CD4-positive, alpha-beta memory T cell (primary cell): ENCODE data around the gene KRT85. TPM values are rescaled to one million over a fixed set of nuclear protein-coding genes. Genes with fewer than 3 reads are reported as not detected.

Source experiments
- CTCF ChIA-PET: fragments of 350-600 bp; sonication (Branson Sonifier 250); formaldehyde crosslinking; loops from one replicate; lab custom pipeline; 2021; ENCODE audit warnings: inconsistent platforms; ENCODE audit not compliant: partially characterized antibody; lab: Charles Lee
- POLR2A ChIA-PET: fragments of 350-600 bp; sonication (Branson Sonifier 250); formaldehyde crosslinking; loops from one replicate; lab custom pipeline; 2021; ENCODE audit not compliant: partially characterized antibody; lab: Charles Lee
- DNase-seq, 5 donors: peaks; one replicate each; pipeline versions ENCODE4 v3.0.0 to v3.0.0-alpha.2; 2020 to 2022; ENCODE audit warnings: mixed read lengths in 1 of 5
- H3K27ac ChIP-seq: one replicate; pipeline ENCODE4 v1.7.0; 2013; ENCODE audit warnings: low read depth, low read length
- H3K27me3 ChIP-seq: 2 replicates; pipeline ENCODE4 v1.7.0; 2013; ENCODE audit warnings: mild to moderate bottlenecking, low read length, moderate library complexity; ENCODE audit not compliant: insufficient read depth
- H3K36me3 ChIP-seq: 2 replicates; pipeline ENCODE4 v1.7.0; 2013; ENCODE audit warnings: mild to moderate bottlenecking, low read length, moderate library complexity; ENCODE audit not compliant: insufficient read depth
- H3K4me1 ChIP-seq: 2 replicates; pipeline ENCODE4 v1.7.0; 2013; ENCODE audit warnings: mild to moderate bottlenecking, low read length, moderate library complexity; ENCODE audit not compliant: insufficient read depth
- H3K4me3 ChIP-seq, 2 donors: one replicate each; pipeline ENCODE4 v1.7.0; 2013; ENCODE audit warnings: low read length in 2 of 2, mild to moderate bottlenecking in 1 of 2
- H3K9me3 ChIP-seq, 2 donors: one replicate each; pipeline ENCODE4 v1.7.0; 2013; ENCODE audit warnings: low read length in 2 of 2, control low read depth in 1 of 2; ENCODE audit not compliant: control insufficient read depth in 1 of 2
- H3K27ac Mint-ChIP-seq, 7 donors: one replicate each; pipeline ENCODE4 v1.8.0; 2020 to 2021; ENCODE audit warnings: mixed read lengths in 7 of 7, mild to moderate bottlenecking in 6 of 7, inconsistent platforms in 3 of 7, moderate library complexity in 3 of 7
- H3K27me3 Mint-ChIP-seq, 2 donors: one replicate each; pipeline ENCODE4 v1.8.0; 2020 to 2021; ENCODE audit warnings: mixed read lengths in 2 of 2
- H3K36me3 Mint-ChIP-seq, 2 donors: one replicate each; pipeline ENCODE4 v1.8.0; 2020 to 2021; ENCODE audit warnings: mixed read lengths in 2 of 2, inconsistent platforms in 1 of 2, mild to moderate bottlenecking in 1 of 2
- H3K4me1 Mint-ChIP-seq, 4 donors: one replicate each; pipeline ENCODE4 v1.8.0; 2020 to 2021; ENCODE audit warnings: mixed read lengths in 4 of 4, mild to moderate bottlenecking in 1 of 4
- H3K4me3 Mint-ChIP-seq, 8 donors: one replicate each; pipeline ENCODE4 v1.8.0; 2020 to 2021; ENCODE audit warnings: mixed read lengths in 8 of 8, mild to moderate bottlenecking in 7 of 8, moderate library complexity in 6 of 8, inconsistent platforms in 3 of 8
- H3K9me3 Mint-ChIP-seq, 8 donors: one replicate each; pipeline ENCODE4 v1.8.0; 2020 to 2021; ENCODE audit warnings: mixed read lengths in 8 of 8, mild to moderate bottlenecking in 5 of 8, inconsistent platforms in 3 of 8, moderate library complexity in 1 of 8
- intact Hi-C: fragments of 100-400 bp; cut with micrococcal nuclease; formaldehyde crosslinking; loops from one replicate; pipeline ENCODE4 v1.15.1; 2023
- polyA plus RNA-seq, 2 donors: library from polyadenylated mRNA; unstranded; fragments of 300-500 nt; fragmentation: Illumina TruSeq; gene quantifications; one replicate each; pipeline ENCODE4 v1.2.3, GENCODE V29; 2021
- total RNA-seq, 2 experiments: library from RNA; stranded (reverse); gene quantifications; one replicate each; pipeline ENCODE4 v1.2.3, GENCODE V29; 2021

KRT85 gene
- total and polyA plus RNA-seq, 4 experiments from 2014 or later = not detected

DNA sequence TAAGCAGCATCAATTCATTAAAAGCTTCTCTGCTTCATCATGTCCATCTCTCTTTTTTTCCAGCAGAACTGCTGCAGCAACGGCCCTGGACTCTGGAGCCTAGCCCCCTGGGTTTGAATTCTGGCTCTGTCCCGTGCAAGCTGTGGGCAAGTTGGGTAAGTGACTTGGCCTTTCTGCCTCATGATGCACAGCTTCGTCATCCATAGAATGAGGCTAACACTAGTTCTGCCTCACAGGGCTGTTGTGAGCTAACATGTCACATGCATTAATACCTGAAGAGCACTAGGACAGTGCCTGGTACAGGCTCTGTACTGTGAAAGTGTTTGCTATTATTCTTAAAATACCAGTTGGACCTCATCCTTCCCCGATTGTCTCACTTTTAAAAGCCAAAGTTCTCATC, 34.6 kb upstream of the KRT85 start:
- Mint-ChIP-seq H3K27ac (no peak overlapping the region), H3K27me3 (peaks cover 0 to 22% of the 10 kb centered on the region in 2 donors), H3K4me1 (peaks cover 0 to 2% (median 0%) of the 10 kb centered on the region in 4 donors), H3K4me3 (no peak overlapping the region), H3K9me3 (no peaks in the 10 kb centered on the region), H3K36me3 (no peaks in the 10 kb centered on the region)
- ChIA-PET CTCF (interaction anchor here (1.4 kb wide), 1 partner anchor 377 kb away, joined by 5 read pairs; no protein-coding TSS in a partner anchor), POLR2A (no interaction called here)
- DNase-seq = no peak
- Histone ChIP-seq H3K9me3 (no peaks in the 10 kb centered on the region), H3K4me1 (no peaks in the 10 kb centered on the region), H3K36me3 (no peaks in the 10 kb centered on the region), H3K4me3 (no peak overlapping the region), H3K27me3 (no peaks in the 10 kb centered on the region), H3K27ac (no peak overlapping the region)
- intact Hi-C loops = no loop called here

DNA sequence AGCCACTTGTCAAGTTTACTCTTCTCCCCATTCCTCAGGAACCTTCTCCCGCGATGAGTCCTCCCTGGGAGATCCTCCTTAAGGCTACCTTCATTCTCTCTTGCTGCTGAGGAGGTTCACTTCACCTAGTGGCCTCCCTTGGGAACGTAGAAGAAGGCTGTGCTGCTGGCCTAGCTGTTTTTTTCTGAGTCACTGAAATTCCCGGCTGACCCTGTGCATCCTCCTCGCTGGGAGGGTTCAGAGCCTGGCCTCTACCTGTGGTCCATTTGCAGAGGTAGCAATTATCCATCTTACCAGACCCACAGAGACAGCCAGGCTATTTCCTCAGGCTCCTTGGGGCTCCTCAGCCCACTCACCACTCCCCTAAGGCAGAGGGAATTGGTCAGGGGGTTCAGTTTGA, 34.2 kb upstream of the KRT85 start:
- ChIA-PET CTCF (interaction anchor here (1.4 kb wide), 1 partner anchor 377 kb away, joined by 5 read pairs; no protein-coding TSS in a partner anchor), POLR2A (no interaction called here)
- intact Hi-C loops = no loop called here
- no peaks in the 10 kb centered on the region for H3K27me3 ChIP-seq
- no peak overlapping the region for H3K27ac ChIP-seq
- no peak for DNase-seq
- Mint-ChIP-seq H3K36me3 (no peaks in the 10 kb centered on the region), H3K4me3 (no peak overlapping the region), H3K9me3 (no peaks in the 10 kb centered on the region), H3K27ac (no peak overlapping the region), H3K4me1 (peaks cover 0 to 2% (median 0%) of the 10 kb centered on the region in 4 donors), H3K27me3 (peaks cover 0 to 22% of the 10 kb centered on the region in 2 donors)
- no peaks in the 10 kb centered on the region for H3K9me3 ChIP-seq
- no peaks in the 10 kb centered on the region for H3K4me1 ChIP-seq
- H3K36me3 ChIP-seq = no peaks in the 10 kb centered on the region
- no peak overlapping the region for H3K4me3 ChIP-seq

DNA sequence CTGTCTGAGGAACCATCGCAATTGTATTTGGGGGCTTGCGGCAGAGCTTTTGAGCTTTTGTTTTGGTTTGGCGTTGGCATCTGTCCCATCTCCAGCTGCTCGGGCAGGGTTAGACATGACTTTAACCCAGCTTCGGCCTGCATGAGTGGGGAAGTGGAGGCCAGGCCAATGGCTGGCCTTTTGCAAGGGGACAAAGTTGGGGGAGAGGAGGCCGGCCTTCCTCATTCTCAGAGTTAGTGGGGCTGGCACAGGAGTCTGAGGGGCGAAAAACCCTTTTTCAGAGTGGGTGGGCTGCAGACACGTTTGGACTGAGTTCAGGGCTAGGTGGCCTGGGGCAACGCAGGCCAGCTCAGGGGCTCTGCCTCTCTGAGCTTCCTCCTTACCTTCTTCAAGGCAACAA, 33.6 kb upstream of the KRT85 start:
- H3K27ac Mint-ChIP-seq = no peak overlapping the region
- intact Hi-C loops = no loop called here
- no peak overlapping the region for H3K4me3 ChIP-seq
- CTCF ChIA-PET = interaction anchor here (1.4 kb wide), 1 partner anchor 376 kb away, joined by 5 read pairs; no protein-coding TSS in a partner anchor
- POLR2A ChIA-PET = no interaction called here
- no peaks in the 10 kb centered on the region for H3K4me1 ChIP-seq
- H3K4me1 Mint-ChIP-seq = peaks cover 0 to 2% (median 0%) of the 10 kb centered on the region in 4 donors
- no peak overlapping the region for H3K27ac ChIP-seq
- H3K9me3 ChIP-seq = no peaks in the 10 kb centered on the region
- H3K9me3 Mint-ChIP-seq = no peaks in the 10 kb centered on the region
- no peak overlapping the region for H3K4me3 Mint-ChIP-seq
- peaks cover 0 to 22% of the 10 kb centered on the region in 2 donors for H3K27me3 Mint-ChIP-seq
- DNase-seq = no peak
- H3K27me3 ChIP-seq = no peaks in the 10 kb centered on the region
- H3K36me3 ChIP-seq = no peaks in the 10 kb centered on the region
- H3K36me3 Mint-ChIP-seq = no peaks in the 10 kb centered on the region

DNA sequence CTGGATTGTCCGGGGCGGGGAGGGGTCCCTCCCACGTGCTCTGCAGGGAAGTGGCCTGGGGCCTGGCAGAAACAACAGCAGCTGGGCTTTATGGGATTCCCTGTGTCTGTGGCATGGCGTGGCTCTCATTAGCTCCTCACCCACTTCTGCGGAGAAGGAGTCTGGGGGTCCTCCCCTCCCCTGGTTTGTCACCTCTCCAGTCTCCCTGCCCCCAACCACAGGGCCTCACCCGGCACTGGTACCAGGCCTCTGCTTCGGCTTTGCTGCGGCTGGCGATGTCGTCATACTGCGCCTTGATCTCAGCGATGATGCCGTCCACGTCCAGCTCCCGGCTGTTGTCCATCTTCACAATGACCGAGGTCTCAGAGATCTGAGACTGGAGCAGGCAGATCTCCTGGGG, 32.5 kb upstream of the KRT85 start:
- Histone ChIP-seq H3K4me3 (no peak overlapping the region), H3K27me3 (no peaks in the 10 kb centered on the region), H3K36me3 (no peaks in the 10 kb centered on the region), H3K4me1 (no peaks in the 10 kb centered on the region), H3K9me3 (no peaks in the 10 kb centered on the region), H3K27ac (no peak overlapping the region)
- intact Hi-C loops = no loop called here
- no peaks in the 10 kb centered on the region for H3K9me3 Mint-ChIP-seq
- peaks cover 0 to 20% of the 10 kb centered on the region in 2 donors for H3K27me3 Mint-ChIP-seq
- POLR2A ChIA-PET = no interaction called here
- H3K27ac Mint-ChIP-seq = no peak overlapping the region
- H3K4me1 Mint-ChIP-seq = peaks cover 0 to 2% (median 0%) of the 10 kb centered on the region in 4 donors
- H3K4me3 Mint-ChIP-seq = no peak overlapping the region
- no peak for DNase-seq
- no peaks in the 10 kb centered on the region for H3K36me3 Mint-ChIP-seq
- CTCF ChIA-PET = no interaction called here

DNA sequence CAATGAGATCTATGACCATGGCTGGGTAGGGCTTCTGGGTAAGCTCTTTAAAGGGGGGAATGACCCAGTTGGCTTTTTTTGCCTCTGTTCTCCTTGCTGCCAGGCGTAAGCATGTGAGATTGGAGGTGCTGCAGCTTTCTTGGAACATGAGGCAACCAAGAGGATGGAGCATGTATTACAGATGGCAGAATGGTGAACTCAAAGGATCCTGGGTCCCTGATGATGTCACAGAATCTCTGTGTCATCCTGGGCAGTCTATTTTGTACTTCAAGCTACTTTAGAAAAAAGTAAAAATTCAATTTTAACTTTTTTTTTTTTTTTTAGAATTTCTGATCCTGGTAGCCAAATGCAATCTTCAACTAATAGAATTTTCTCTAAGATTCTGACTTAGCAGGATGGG, 30.9 kb upstream of the KRT85 start:
- Histone ChIP-seq H3K36me3 (no peaks in the 10 kb centered on the region), H3K4me1 (no peaks in the 10 kb centered on the region), H3K9me3 (no peaks in the 10 kb centered on the region), H3K27me3 (no peaks in the 10 kb centered on the region), H3K27ac (no peak overlapping the region), H3K4me3 (no peak overlapping the region)
- ChIA-PET CTCF (no interaction called here), POLR2A (no interaction called here)
- H3K4me1 Mint-ChIP-seq = peaks cover 0 to 2% (median 0%) of the 10 kb centered on the region in 4 donors
- H3K4me3 Mint-ChIP-seq = no peak overlapping the region
- intact Hi-C loops = no loop called here
- H3K9me3 Mint-ChIP-seq = no peaks in the 10 kb centered on the region
- DNase-seq = no peak
- H3K36me3 Mint-ChIP-seq = no peaks in the 10 kb centered on the region
- peaks cover 0 to 20% of the 10 kb centered on the region in 2 donors for H3K27me3 Mint-ChIP-seq
- H3K27ac Mint-ChIP-seq = no peak overlapping the region

DNA sequence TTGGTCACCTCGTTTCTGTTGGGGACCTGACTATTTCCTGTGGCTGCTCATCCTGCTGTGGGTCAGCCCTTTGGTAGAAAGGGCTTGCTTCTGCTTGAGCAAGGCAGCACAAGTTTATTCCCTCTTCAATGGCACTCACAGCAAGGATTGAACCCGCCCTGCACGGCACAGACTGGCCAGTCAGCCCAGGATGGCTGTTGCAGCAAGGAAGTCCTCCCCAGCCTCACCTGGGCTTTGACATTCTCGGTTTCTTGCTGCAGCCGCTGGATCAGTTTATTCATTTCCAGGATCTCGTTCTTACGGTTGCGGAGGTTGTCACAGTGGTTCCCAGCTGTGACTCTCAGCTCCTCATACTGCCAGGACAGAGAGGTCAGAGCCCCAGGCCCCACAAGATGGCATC, 29.4 kb upstream of the KRT85 start:
- H3K9me3 Mint-ChIP-seq = no peaks in the 10 kb centered on the region
- Histone ChIP-seq H3K4me3 (no peak overlapping the region), H3K36me3 (no peaks in the 10 kb centered on the region), H3K27me3 (no peaks in the 10 kb centered on the region), H3K4me1 (no peaks in the 10 kb centered on the region), H3K27ac (no peak overlapping the region), H3K9me3 (no peaks in the 10 kb centered on the region)
- peaks cover 0 to 2% (median 0%) of the 10 kb centered on the region in 4 donors for H3K4me1 Mint-ChIP-seq
- ChIA-PET CTCF (no interaction called here), POLR2A (no interaction called here)
- no peak overlapping the region for H3K4me3 Mint-ChIP-seq
- no peak for DNase-seq
- no peak overlapping the region for H3K27ac Mint-ChIP-seq
- peaks cover 0 to 19% of the 10 kb centered on the region in 2 donors for H3K27me3 Mint-ChIP-seq
- no peaks in the 10 kb centered on the region for H3K36me3 Mint-ChIP-seq
- intact Hi-C loops = no loop called here

DNA sequence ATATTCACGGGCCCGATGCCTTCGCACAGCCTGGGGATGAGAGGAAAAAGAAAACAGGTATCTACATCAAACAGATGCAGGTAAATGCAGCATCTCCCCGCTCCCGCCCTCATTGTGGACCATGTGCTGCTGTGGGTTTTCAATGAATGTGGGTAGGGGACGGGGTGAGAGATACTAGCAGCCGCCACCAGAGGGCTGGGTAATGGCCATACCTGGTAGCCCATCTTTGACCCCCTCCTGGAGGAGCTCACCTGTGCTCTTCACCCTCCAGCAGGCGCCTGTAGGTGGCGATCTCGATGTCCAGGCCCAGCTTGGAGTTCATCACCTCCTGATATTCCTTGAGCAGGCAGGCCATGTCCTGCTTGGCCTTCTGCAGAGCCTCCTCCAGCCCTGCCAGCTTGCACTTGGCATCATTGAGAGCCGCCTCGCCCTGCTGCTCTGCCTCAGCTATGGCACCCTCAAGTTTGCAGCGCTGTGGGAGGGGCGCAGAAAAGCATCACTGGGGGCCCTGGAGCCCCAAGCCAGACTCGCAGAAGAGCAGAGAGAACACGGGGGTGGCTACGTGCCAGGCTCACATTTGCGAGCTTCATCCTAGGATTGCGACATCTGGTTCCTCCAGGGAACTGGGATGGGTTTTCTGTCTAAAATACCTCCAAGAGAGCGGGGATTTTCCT, 28.6 kb upstream of the KRT85 start:
- Histone ChIP-seq H3K27me3 (no peaks in the 10 kb centered on the region), H3K4me3 (no peak overlapping the region), H3K36me3 (no peaks in the 10 kb centered on the region), H3K4me1 (no peaks in the 10 kb centered on the region), H3K9me3 (no peaks in the 10 kb centered on the region), H3K27ac (no peak overlapping the region)
- Mint-ChIP-seq H3K4me3 (no peak overlapping the region), H3K36me3 (no peaks in the 10 kb centered on the region), H3K4me1 (peaks cover 0 to 2% (median 0%) of the 10 kb centered on the region in 4 donors), H3K27me3 (peaks cover 0 to 15% of the 10 kb centered on the region in 2 donors), H3K9me3 (no peaks in the 10 kb centered on the region), H3K27ac (peak overlapping the region in 1 of 7 donors; percentile 30)
- DNase-seq = no peak
- intact Hi-C loops = no loop called here
- CTCF ChIA-PET = interaction anchor here (0.7 kb wide), 1 partner anchor 11 kb away, joined by 3 read pairs; the partner anchor contains the start of gene KRT84
- POLR2A ChIA-PET = no interaction called here
